ENCODE measurements around the gene SCAF4. TPM values are rescaled to one million over a fixed set of nuclear protein-coding genes. Genes with fewer than 3 reads are reported as not detected.

SCAF4 gene, protein sequence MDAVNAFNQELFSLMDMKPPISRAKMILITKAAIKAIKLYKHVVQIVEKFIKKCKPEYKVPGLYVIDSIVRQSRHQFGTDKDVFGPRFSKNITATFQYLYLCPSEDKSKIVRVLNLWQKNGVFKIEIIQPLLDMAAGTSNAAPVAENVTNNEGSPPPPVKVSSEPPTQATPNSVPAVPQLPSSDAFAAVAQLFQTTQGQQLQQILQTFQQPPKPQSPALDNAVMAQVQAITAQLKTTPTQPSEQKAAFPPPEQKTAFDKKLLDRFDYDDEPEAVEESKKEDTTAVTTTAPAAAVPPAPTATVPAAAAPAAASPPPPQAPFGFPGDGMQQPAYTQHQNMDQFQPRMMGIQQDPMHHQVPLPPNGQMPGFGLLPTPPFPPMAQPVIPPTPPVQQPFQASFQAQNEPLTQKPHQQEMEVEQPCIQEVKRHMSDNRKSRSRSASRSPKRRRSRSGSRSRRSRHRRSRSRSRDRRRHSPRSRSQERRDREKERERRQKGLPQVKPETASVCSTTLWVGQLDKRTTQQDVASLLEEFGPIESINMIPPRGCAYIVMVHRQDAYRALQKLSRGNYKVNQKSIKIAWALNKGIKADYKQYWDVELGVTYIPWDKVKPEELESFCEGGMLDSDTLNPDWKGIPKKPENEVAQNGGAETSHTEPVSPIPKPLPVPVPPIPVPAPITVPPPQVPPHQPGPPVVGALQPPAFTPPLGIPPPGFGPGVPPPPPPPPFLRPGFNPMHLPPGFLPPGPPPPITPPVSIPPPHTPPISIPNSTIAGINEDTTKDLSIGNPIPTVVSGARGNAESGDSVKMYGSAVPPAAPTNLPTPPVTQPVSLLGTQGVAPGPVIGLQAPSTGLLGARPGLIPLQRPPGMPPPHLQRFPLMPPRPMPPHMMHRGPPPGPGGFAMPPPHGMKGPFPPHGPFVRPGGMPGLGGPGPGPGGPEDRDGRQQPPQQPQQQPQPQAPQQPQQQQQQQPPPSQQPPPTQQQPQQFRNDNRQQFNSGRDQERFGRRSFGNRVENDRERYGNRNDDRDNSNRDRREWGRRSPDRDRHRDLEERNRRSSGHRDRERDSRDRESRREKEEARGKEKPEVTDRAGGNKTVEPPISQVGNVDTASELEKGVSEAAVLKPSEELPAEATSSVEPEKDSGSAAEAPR
- total RNA-seq (ENCODE audit: low replicate concordance) = 27.0 and 31.9 TPM in 2 replicates

DNA sequence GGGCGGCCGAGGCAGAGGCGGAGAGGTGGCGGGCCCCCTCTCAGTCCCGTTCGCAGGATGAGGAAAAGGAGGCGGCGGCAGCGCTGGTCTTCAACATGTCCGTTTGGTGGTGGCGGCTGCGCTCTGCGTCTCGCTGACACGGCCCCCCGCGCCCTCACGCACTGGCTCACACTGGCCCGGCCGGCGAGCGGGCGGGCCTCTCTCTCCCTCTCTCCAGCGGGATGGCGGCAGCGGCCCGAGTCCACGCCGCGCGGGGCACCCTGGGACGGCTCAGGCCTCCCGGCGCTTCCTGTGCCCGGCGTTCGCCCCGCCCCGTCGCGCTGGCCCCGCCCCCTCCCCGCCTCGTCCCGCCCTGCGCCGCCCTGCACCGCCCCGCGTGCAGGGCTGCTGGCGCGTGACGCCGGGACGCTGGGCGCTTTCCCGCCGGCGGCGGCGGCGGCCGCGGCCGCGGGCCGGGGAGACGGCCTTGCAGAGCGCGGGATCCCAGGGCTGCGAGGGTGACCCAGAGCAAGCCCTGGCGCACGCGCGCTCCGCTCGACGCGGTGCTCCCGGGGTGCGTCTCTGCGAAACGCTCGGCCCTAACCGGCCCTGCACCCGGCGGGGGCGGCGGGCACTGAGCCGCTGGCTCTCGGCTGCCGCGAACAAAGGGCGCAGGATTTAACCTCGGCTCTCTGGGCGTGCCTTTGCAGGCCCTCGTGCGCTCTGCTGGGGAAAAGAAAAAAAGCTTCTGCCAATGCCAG is at the start of gene SCAF4:
TSS of gene SCAF4 (minus strand) at position 262 of the 740 bp plus-strand sequence. CDS start 426 bp downstream, outside the sequence.
- Mint-ChIP-seq H3K36me3 (peaks cover 5% of the 10 kb centered on the region), H3K27ac (peak within 1 kb of the TSS; percentile 82), H3K27me3 (ENCODE audit: insufficient read depth, low read depth) (peaks cover 5% of the 10 kb centered on the region), H3K4me3 (peak within 1 kb of the TSS; percentile 94), H3K9me3 (no peaks in the 10 kb centered on the region), H3K4me1 (peaks cover 19% of the 10 kb centered on the region)
- peak within 1 kb of the TSS; percentile 95 for H3K4me2 ChIP-seq
- peaks cover 41% of the 10 kb centered on the region for H4K20me1 ChIP-seq (ENCODE audit: low read depth)
- peaks cover 36% of the 10 kb centered on the region for H3K4me1 ChIP-seq
- H3K27ac ChIP-seq = peak within 1 kb of the TSS; percentile 99
- peak within 1 kb of the TSS; percentile 75 for H2AFZ ChIP-seq (replicated peaks)
- peak; percentile 95 for DNase-seq (ENCODE audit: low spot score)
- no peaks in the 10 kb centered on the region for H3K9me3 ChIP-seq (ENCODE audit: low read depth)
- H3K79me2 ChIP-seq (ENCODE audit: low read depth) = peaks cover 74% of the 10 kb centered on the region
- no peak for TF ChIP-seq EZH2 (IDR thresholded peaks at IDR 0.05)
- TF ChIP-seq, protein P1, sequence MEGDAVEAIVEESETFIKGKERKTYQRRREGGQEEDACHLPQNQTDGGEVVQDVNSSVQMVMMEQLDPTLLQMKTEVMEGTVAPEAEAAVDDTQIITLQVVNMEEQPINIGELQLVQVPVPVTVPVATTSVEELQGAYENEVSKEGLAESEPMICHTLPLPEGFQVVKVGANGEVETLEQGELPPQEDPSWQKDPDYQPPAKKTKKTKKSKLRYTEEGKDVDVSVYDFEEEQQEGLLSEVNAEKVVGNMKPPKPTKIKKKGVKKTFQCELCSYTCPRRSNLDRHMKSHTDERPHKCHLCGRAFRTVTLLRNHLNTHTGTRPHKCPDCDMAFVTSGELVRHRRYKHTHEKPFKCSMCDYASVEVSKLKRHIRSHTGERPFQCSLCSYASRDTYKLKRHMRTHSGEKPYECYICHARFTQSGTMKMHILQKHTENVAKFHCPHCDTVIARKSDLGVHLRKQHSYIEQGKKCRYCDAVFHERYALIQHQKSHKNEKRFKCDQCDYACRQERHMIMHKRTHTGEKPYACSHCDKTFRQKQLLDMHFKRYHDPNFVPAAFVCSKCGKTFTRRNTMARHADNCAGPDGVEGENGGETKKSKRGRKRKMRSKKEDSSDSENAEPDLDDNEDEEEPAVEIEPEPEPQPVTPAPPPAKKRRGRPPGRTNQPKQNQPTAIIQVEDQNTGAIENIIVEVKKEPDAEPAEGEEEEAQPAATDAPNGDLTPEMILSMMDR (IDR thresholded peaks at IDR 0.05) = no peak
- no peak for TF ChIP-seq EZH2phosphoT487 (IDR thresholded peaks at IDR 0.05)
- no peaks in the 10 kb centered on the region for H3K27me3 ChIP-seq
- H3K9ac ChIP-seq = peak within 1 kb of the TSS; percentile 91
- peaks cover 3% of the 10 kb centered on the region for H3K36me3 ChIP-seq
- H3K4me3 ChIP-seq = peak within 1 kb of the TSS; percentile 99
- H3F3A ChIP-seq (ENCODE audit: low read depth) = peaks cover 34% of the 10 kb centered on the region

DNA sequence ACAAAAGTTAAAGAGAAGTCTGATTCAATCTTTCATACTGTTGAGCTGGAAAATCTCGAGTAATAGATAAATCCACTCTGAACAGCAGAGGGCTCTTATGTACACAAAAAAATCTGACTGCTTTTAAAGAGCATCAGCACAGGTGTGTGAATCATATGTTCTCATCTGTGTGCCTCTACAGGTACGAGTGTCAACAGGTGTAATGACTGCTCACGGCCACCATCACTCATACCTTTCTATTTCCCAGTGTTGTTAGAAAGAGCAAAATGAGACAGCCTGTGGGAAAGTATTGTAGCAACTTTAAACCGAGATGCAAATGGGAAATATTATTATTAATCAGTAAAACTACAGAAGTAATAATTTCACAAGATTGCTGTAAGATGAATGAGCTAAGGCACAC is 49.0 kb upstream of the SCAF4 start:
- Histone ChIP-seq H3F3A (ENCODE audit: low read depth) (no peaks in the 10 kb centered on the region), H4K20me1 (ENCODE audit: low read depth) (no peaks in the 10 kb centered on the region), H3K79me2 (ENCODE audit: low read depth) (no peaks in the 10 kb centered on the region), H3K4me2 (no peak overlapping the region), H3K27ac (no peak overlapping the region), H2AFZ (replicated peaks) (no peak overlapping the region), H3K4me3 (no peak overlapping the region), H3K36me3 (no peaks in the 10 kb centered on the region), H3K9me3 (ENCODE audit: low read depth) (no peaks in the 10 kb centered on the region), H3K4me1 (no peaks in the 10 kb centered on the region), H3K9ac (no peak overlapping the region), H3K27me3 (no peaks in the 10 kb centered on the region)
- Mint-ChIP-seq H3K4me3 (no peak overlapping the region), H3K36me3 (no peaks in the 10 kb centered on the region), H3K27ac (no peak overlapping the region), H3K27me3 (ENCODE audit: insufficient read depth, low read depth) (peaks cover 7% of the 10 kb centered on the region), H3K4me1 (peaks cover 11% of the 10 kb centered on the region), H3K9me3 (peaks cover 2% of the 10 kb centered on the region)
- no peak for TF ChIP-seq EZH2 (IDR thresholded peaks at IDR 0.05)
- TF ChIP-seq, protein P1 (IDR thresholded peaks at IDR 0.05) = peak; percentile 17
- TF ChIP-seq EZH2phosphoT487 (IDR thresholded peaks at IDR 0.05) = no peak
- DNase-seq (ENCODE audit: low spot score) = no peak

DNA sequence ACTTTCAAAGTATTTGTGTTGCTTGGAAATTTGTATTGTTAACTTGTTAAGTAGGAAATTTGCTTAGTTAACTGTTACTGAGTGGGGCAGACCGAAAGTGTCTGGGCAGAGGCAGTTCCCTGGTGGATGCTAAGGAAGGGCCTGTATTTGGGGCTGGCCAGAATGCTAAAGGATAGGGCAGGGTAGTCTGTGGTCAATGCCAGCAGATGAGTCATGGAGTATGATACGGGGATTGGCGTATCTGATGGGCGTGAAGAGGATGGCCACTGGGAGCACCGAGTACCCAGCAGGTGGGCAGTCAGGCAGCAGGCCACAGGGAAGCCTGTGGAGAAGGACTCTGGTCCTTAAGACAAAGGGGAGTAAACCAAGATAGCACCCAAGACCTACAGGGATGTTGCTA is 46.6 kb upstream of the SCAF4 start:
- H3K27ac Mint-ChIP-seq = no peak overlapping the region
- TF ChIP-seq EZH2 (IDR thresholded peaks at IDR 0.05) (no peak), EZH2phosphoT487 (IDR thresholded peaks at IDR 0.05) (no peak)
- TF ChIP-seq, protein P1 (IDR thresholded peaks at IDR 0.05) = no peak
- H3K9me3 Mint-ChIP-seq = no peaks in the 10 kb centered on the region
- no peaks in the 10 kb centered on the region for H3K4me1 ChIP-seq
- no peak overlapping the region for H3K4me3 Mint-ChIP-seq
- H3K36me3 Mint-ChIP-seq = no peaks in the 10 kb centered on the region
- no peak overlapping the region for H2AFZ ChIP-seq (replicated peaks)
- no peaks in the 10 kb centered on the region for H3K79me2 ChIP-seq (ENCODE audit: low read depth)
- H3K27me3 Mint-ChIP-seq (ENCODE audit: insufficient read depth, low read depth) = peaks cover 7% of the 10 kb centered on the region
- no peak overlapping the region for H3K4me2 ChIP-seq
- H4K20me1 ChIP-seq (ENCODE audit: low read depth) = no peaks in the 10 kb centered on the region
- H3K27me3 ChIP-seq = no peaks in the 10 kb centered on the region
- H3K9ac ChIP-seq = no peak overlapping the region
- peaks cover 11% of the 10 kb centered on the region for H3K4me1 Mint-ChIP-seq
- H3K27ac ChIP-seq = no peak overlapping the region
- H3K4me3 ChIP-seq = no peak overlapping the region
- DNase-seq (ENCODE audit: low spot score) = no peak
- H3F3A ChIP-seq (ENCODE audit: low read depth) = no peaks in the 10 kb centered on the region
- H3K9me3 ChIP-seq (ENCODE audit: low read depth) = no peaks in the 10 kb centered on the region
- H3K36me3 ChIP-seq = no peaks in the 10 kb centered on the region
